GM06990 (cell line): ENCODE measurements around the gene URM1.
A peak's percentile ranks its signal among the peaks of the same experiment; 100 is the strongest.

Experiments
- DNase-seq: peaks from one replicate; pipeline ENCODE4 v3.0.0-alpha.2; 2011; ENCODE audit not compliant: insufficient read length; ENCODE audit errors: extremely low read depth
- H3K27me3 ChIP-seq: replicated peaks from 2 replicates; pipeline ENCODE4 v1.6.0; 2011; ENCODE audit warnings: low read length; ENCODE audit not compliant: control insufficient read depth, insufficient read depth
- H3K36me3 ChIP-seq: 2 replicates; pipeline ENCODE4 v1.5.1; 2011; ENCODE audit warnings: low read length; ENCODE audit not compliant: control insufficient read depth, insufficient read depth
- H3K4me3 ChIP-seq: replicated peaks from 2 replicates; pipeline ENCODE4 v1.5.1; 2011; ENCODE audit warnings: low read depth, mild to moderate bottlenecking, control low read depth, low read length
- TF ChIP-seq, protein P1 (sequence below): IDR thresholded peaks from 2 replicates; pipeline ENCODE4 v1.5.1; 2011; ENCODE audit warnings: low read length, control low read depth, mild to moderate bottlenecking, inconsistent platforms; ENCODE audit not compliant: insufficient read depth, poor library complexity, severe bottlenecking

URM1 gene

GRCh38 chr9:128370752-128371629 is at the start of gene URM1:
Gene URM1 (plus strand): TSS chr9:128371374. CDS start chr9:128371381, 7 bp downstream.
- peaks cover 2% of the 10 kb centered on the region for H3K36me3 ChIP-seq
- H3K4me3 ChIP-seq = peak within 1 kb of the TSS; percentile 96
- TF ChIP-seq, protein P1, sequence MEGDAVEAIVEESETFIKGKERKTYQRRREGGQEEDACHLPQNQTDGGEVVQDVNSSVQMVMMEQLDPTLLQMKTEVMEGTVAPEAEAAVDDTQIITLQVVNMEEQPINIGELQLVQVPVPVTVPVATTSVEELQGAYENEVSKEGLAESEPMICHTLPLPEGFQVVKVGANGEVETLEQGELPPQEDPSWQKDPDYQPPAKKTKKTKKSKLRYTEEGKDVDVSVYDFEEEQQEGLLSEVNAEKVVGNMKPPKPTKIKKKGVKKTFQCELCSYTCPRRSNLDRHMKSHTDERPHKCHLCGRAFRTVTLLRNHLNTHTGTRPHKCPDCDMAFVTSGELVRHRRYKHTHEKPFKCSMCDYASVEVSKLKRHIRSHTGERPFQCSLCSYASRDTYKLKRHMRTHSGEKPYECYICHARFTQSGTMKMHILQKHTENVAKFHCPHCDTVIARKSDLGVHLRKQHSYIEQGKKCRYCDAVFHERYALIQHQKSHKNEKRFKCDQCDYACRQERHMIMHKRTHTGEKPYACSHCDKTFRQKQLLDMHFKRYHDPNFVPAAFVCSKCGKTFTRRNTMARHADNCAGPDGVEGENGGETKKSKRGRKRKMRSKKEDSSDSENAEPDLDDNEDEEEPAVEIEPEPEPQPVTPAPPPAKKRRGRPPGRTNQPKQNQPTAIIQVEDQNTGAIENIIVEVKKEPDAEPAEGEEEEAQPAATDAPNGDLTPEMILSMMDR = no peak
- H3K27me3 ChIP-seq = no peaks in the 10 kb centered on the region
- DNase-seq = peak; percentile 93

- no peak for DNase-seq
- TF ChIP-seq, protein P1 = no peak
- Histone ChIP-seq H3K4me3 (peak overlapping the region; percentile 84), H3K27me3 (no peaks in the 10 kb centered on the region), H3K36me3 (peaks cover 11% of the 10 kb centered on the region)
Measured at GRCh38 chr9:128321879-128322403, 49.2 kb upstream of the URM1 start.

DNA sequence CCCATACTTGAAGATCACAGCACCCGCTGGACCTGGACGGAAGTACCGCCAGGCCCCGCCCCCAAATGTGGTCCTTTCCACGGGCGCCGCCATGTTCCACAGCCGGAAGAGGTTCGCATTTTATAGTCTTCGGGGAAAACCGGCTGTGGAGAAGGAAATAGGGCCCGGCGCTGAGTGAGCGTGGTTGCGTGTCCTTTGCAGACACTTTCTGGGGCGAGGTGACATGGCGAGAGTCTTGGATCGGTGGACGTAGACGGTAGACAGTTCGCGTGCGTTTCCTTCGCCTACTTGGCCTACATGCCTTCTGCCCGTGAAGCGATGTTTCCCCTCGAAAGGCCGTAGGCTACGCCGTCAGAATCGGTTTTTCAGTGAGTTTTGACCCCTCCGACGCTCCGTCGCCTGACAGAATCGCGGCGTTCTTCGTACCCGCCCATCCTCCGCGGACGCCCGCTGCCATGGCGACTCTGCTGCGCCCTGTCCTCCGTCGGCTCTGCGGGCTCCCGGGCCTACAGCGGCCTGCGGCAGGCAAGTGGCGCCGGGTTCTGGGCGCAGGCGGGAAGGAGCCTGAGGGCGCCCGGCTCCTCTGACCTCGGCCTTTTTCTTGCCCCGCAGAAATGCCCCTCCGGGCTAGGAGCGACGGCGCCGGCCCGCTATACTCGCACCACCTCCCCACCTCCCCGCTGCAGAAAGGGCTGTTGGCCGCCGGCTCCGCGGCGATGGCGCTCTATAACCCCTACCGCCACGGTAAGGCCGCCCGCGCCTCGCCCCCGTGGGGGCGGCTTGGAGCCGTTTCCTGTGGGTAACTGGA is 48.6 kb upstream of the URM1 start, which contains the start of the genes COQ4 and TRUB2:
TSS of gene COQ4 (plus strand) at position 436 of the 808 bp plus-strand sequence. CDS start at position 456, 20 bp downstream.
TSS of gene TRUB2 (minus strand) at position 44 of the 808 bp plus-strand sequence. CDS start at position 5, 39 bp downstream.
- DNase-seq = peak; percentile 95
- Histone ChIP-seq H3K27me3 (no peaks in the 10 kb centered on the region), H3K36me3 (peaks cover 8% of the 10 kb centered on the region), H3K4me3 (peak within 1 kb of the TSS; percentile 84)
- TF ChIP-seq, protein P1 = no peak

- no peaks in the 10 kb centered on the region for H3K27me3 ChIP-seq
- DNase-seq = no peak
- TF ChIP-seq, protein P1 = no peak
- peak overlapping the region; percentile 84 for H3K4me3 ChIP-seq
- H3K36me3 ChIP-seq = peaks cover 14% of the 10 kb centered on the region
Measured at GRCh38 chr9:128323212-128323730, 47.9 kb upstream of the URM1 start.

DNA sequence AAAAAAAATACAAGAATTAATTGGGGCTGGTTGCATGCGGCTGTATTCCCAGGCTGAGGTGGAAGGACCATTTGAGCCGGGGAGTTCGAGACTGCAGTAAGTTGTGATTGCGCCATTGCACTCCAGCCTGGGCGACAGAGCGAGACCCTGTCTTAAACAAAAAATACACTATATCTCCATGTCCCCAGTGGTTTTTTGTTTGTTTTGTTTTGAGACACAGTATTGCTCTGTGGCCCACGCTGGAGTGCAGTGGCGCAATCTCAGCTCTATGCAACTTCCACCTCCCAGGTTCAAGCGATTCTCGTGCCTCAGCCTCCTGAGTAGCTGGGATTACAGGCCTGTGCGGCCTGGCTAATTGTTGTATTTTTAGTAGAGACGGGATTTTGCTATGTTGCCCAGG is 47.4 kb upstream of the URM1 start:
- Histone ChIP-seq H3K27me3 (no peaks in the 10 kb centered on the region), H3K4me3 (peak overlapping the region; percentile 84), H3K36me3 (peaks cover 17% of the 10 kb centered on the region)
- TF ChIP-seq, protein P1 = no peak
- DNase-seq = no peak
